Bronchial epithelial cell (primary cell): ENCODE measurements around the gene NUDT19. TPM values are rescaled to one million over a fixed set of nuclear protein-coding genes. Genes with fewer than 3 reads are reported as not detected.

Source experiments
- DNase-seq: peaks from one replicate; pipeline ENCODE4 v3.0.0-alpha.2; 2010; ENCODE audit warnings: low read depth
- FAIRE-seq: peaks from 2 replicates; lab custom pipeline; 2011; peaks lifted over from hg19 to GRCh38; lab: Jason Lieb, UNC
- H3K27me3 ChIP-seq: 2 replicates; pipeline ENCODE4 v1.5.1; 2011; ENCODE audit warnings: low read length; ENCODE audit not compliant: control insufficient read depth, insufficient read depth
- H3K36me3 ChIP-seq: 2 replicates; pipeline ENCODE4 v1.5.1; 2011; ENCODE audit warnings: low read length; ENCODE audit not compliant: control insufficient read depth, insufficient read depth
- H3K4me3 ChIP-seq: 2 replicates; pipeline ENCODE4 v1.5.1; 2011; ENCODE audit warnings: mild to moderate bottlenecking, low read depth, low read length, control low read depth
- CTCF ChIP-seq: IDR thresholded peaks from 2 replicates; pipeline ENCODE4 v1.5.1; 2011; ENCODE audit warnings: mild to moderate bottlenecking, moderate library complexity, low read length, control low read depth, inconsistent platforms; ENCODE audit not compliant: insufficient read depth, severe bottlenecking
- total RNA-seq: library from RNA; depleted of rRNA; stranded (reverse); fragments of >200 nt; gene quantifications from 2 replicates; pipeline ENCODE4 v1.2.1, GENCODE V29; 2014

The NUDT19 gene
- total RNA-seq, 1 donor from 2014 or later, result 5.5 TPM

GRCh38 chr19:32672841-32673240 lies 18.8 kb upstream of the NUDT19 start:
- FAIRE-seq, result no peak
- peaks cover 2% of the 10 kb centered on the region for H3K36me3 ChIP-seq
- H3K27me3 ChIP-seq, result peaks cover 17% of the 10 kb centered on the region
- H3K4me3 ChIP-seq, result no peak overlapping the region
- DNase-seq, result no peak
- TF ChIP-seq CTCF, result no peak

DNA sequence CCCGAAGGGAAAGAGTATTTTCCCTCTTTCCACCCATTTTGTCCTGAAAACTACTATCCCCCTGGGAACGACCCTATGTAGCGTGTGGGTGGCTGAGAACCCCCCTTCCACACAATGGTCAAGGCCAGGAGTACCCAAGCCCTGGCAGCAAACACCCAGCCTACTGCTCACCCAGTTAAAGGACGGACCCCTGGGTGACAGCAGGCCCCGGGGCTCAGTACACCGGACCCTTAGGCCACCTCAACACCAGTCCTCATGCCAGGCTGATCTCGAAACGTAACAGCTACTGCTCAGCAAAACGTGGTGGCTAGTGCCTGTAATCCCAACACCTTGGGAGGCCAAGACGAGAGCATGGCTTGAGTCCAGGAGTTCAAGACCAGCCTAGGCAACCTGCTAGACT lies 18.0 kb upstream of the NUDT19 start:
- H3K4me3 ChIP-seq, result no peak overlapping the region
- peaks cover 17% of the 10 kb centered on the region for H3K27me3 ChIP-seq
- no peak for DNase-seq
- peaks cover 2% of the 10 kb centered on the region for H3K36me3 ChIP-seq
- TF ChIP-seq CTCF, result no peak
- no peak for FAIRE-seq

- Histone ChIP-seq H3K36me3 (peaks cover 2% of the 10 kb centered on the region), H3K4me3 (peak overlapping the region; percentile 93), H3K27me3 (peaks cover 17% of the 10 kb centered on the region)
- no peak for FAIRE-seq
- TF ChIP-seq CTCF, result no peak
- DNase-seq, result no peak
Observed at GRCh38 chr19:32674153-32674930, 17.3 kb upstream of the NUDT19 start.

GRCh38 chr19:32674931-32675719 lies 16.5 kb upstream of the NUDT19 start, which contains the start of gene ANKRD27:
Gene ANKRD27 (minus strand): TSS chr19:32675180. CDS start chr19:32659015, 16,165 bp downstream.
- peaks cover 17% of the 10 kb centered on the region for H3K27me3 ChIP-seq
- H3K36me3 ChIP-seq, result peaks cover 2% of the 10 kb centered on the region
- TF ChIP-seq CTCF, result no peak
- H3K4me3 ChIP-seq, result peak within 1 kb of the TSS; percentile 93
- FAIRE-seq, result no peak
- DNase-seq, result peak; percentile 89

- H3K27me3 ChIP-seq, result peaks cover 17% of the 10 kb centered on the region
- FAIRE-seq, result no peak
Observed at GRCh38 chr19:32675720-32676185, 15.9 kb upstream of the NUDT19 start, which contains the start of gene RGS9BP. Gene RGS9BP (plus strand): TSS chr19:32675848. CDS start chr19:32676264, 416 bp downstream.

More at GRCh38 chr19:32675720-32676185, 15.9 kb upstream of the NUDT19 start, which contains the start of gene RGS9BP:
- peak within 1 kb of the TSS; percentile 93 for H3K4me3 ChIP-seq
- peaks cover 2% of the 10 kb centered on the region for H3K36me3 ChIP-seq
- DNase-seq, result peak; percentile 10
- no peak for TF ChIP-seq CTCF
